NCI-H2227 (cell line): ENCODE results near the gene ACOT11.
"Not testable (repeated sequence)": the region's sequence is repeated elsewhere in the genome, so short reads cannot be mapped to it uniquely, and the experiment has no call there.

Experiments used
- DNase-seq: peaks from one replicate; lab custom pipeline; 2025; ENCODE audit not compliant: unreplicated experiment; lab: John Stamatoyannopoulos, UW

The ACOT11 gene

GRCh38 chr1:54536656-54537055, 11.4 kb upstream of the ACOT11 start:
- DNase-seq = not testable (repeated sequence)

- DNase-seq = no peak
Measured at GRCh38 chr1:54537611-54538010, 10.4 kb upstream of the ACOT11 start.

GRCh38 chr1:54538538-54538937, 9.5 kb upstream of the ACOT11 start:
- DNase-seq = no peak

GRCh38 chr1:54540582-54541295, 7.3 kb upstream of the ACOT11 start:
- no peak for DNase-seq

GRCh38 chr1:54542120-54542961, 5.7 kb upstream of the ACOT11 start:
- DNase-seq = peak; percentile 86

- no peak for DNase-seq
Measured at GRCh38 chr1:54542962-54543539, 5.0 kb upstream of the ACOT11 start.

- peak; percentile 74 for DNase-seq
Measured at GRCh38 chr1:54543729-54544496, 4.1 kb upstream of the ACOT11 start.

GRCh38 chr1:54545916-54546635, 2.0 kb upstream of the ACOT11 start:
- DNase-seq = no peak

GRCh38 chr1:54546651-54547401, 1.2 kb upstream of the ACOT11 start:
- no peak for DNase-seq

GRCh38 chr1:54548389-54549044, 489 bp downstream of the ACOT11 start:
- DNase-seq = no peak

- DNase-seq = peak; percentile 29
Measured at GRCh38 chr1:54549181-54549924, 1.3 kb downstream of the ACOT11 start.

- no peak for DNase-seq
Measured at GRCh38 chr1:54551891-54552290, 3.9 kb downstream of the ACOT11 start.

GRCh38 chr1:54553602-54554313, 5.7 kb downstream of the ACOT11 start:
- no peak for DNase-seq

GRCh38 chr1:54556110-54556509, 8.1 kb downstream of the ACOT11 start:
- no peak for DNase-seq

- DNase-seq = no peak
Measured at GRCh38 chr1:54557671-54558355, 9.8 kb downstream of the ACOT11 start.

- DNase-seq = no peak
Measured at GRCh38 chr1:54558434-54559030, 10.5 kb downstream of the ACOT11 start.

- no peak for DNase-seq
Measured at GRCh38 chr1:54559111-54559548, 11.1 kb downstream of the ACOT11 start.
